HepG2 (cell line): ENCODE data around the gene PRRC2A. TPM values are rescaled to one million over a fixed set of nuclear protein-coding genes. Genes with fewer than 3 reads are reported as not detected.

Experiments
- ATAC-seq: fragments of 200-7000 bp; cut with Tn5 transposase; 3 replicates; pipeline ENCODE4 v1.9.1; 2020; ENCODE audit warnings: mild to moderate bottlenecking, moderate library complexity
- BruUV-seq: library from RNA; stranded (reverse); fragments of 400-500 nt; replicated peaks from 2 replicates; lab custom pipeline; 2021; lab: Mats Ljungman, UMichigan
- CTCF ChIA-PET: fragments of 300-600 bp; formaldehyde crosslinking; extraction: SDS; loops from one replicate; lab custom pipeline; 2021; ENCODE audit warnings: low total read pairs, inconsistent platforms, low intra/inter-chr PET ratio; lab: Yijun Ruan, JAX
- POLR2A ChIA-PET: fragments of 350-600 bp; sonication (Branson Sonifier 250); formaldehyde crosslinking; loops from one replicate; lab custom pipeline; 2020; ENCODE audit warnings: antibody characterized with exemption, inconsistent platforms; lab: Yijun Ruan, JAX
- DNase-seq: peaks from one replicate; pipeline ENCODE4 v3.0.0-alpha.2; 2015; ENCODE audit warnings: low spot score
- FAIRE-seq: peaks from 3 replicates; lab custom pipeline; 2011; peaks lifted over from hg19 to GRCh38; lab: Jason Lieb, UNC
- H2AFZ ChIP-seq: one replicate; pipeline ENCODE4 v1.6.1; 2011; ENCODE audit warnings: low read length, inconsistent platforms
- H3K27ac ChIP-seq: fragments of 300-600 bp; 3 replicates; pipeline ENCODE4 v1.8.0; 2011; ENCODE audit warnings: mixed run types, mild to moderate bottlenecking, mixed read lengths, low read length, inconsistent platforms; ENCODE audit not compliant: insufficient read depth; ENCODE audit errors: extremely low read length
- H3K27me3 ChIP-seq, 2 experiments: fragments of 200-600 bp in 1 of 2; 2 replicates in 1 of 2; 3 replicates in 1 of 2; pipeline versions ENCODE4 v1.6.0 to v1.8.0; 2011; ENCODE audit warnings: low read length in 2 of 2, mild to moderate bottlenecking in 2 of 2, moderate library complexity in 2 of 2, inconsistent platforms in 1 of 2; ENCODE audit not compliant: insufficient read depth in 2 of 2, control insufficient read depth in 1 of 2
- H3K36me3 ChIP-seq, 2 experiments: fragments of 200-600 bp in 1 of 2; replicated peaks in 1 of 2; 2 replicates in 1 of 2; 3 replicates in 1 of 2; pipeline versions ENCODE4 v1.5.1 to v1.8.0; 2011; ENCODE audit warnings: low read length in 2 of 2, inconsistent platforms in 1 of 2; ENCODE audit not compliant: insufficient read depth in 2 of 2, control insufficient read depth in 1 of 2
- H3K4me1 ChIP-seq: 2 replicates; pipeline ENCODE4 v1.5.1; 2012; ENCODE audit warnings: low read length, inconsistent platforms; ENCODE audit not compliant: insufficient read depth
- H3K4me2 ChIP-seq: 2 replicates; pipeline ENCODE4 v1.6.0; 2011; ENCODE audit warnings: low read depth, low read length, inconsistent platforms
- H3K4me3 ChIP-seq, 3 experiments: fragments of 200-600 bp in 1 of 3; sonication (generic), shearing (Covaris generic) in 1 of 3; replicated peaks in 1 of 3; 2 replicates each; pipeline ENCODE4 v1.5.1; 2011 to 2016; ENCODE audit warnings: low read length in 3 of 3, inconsistent platforms in 2 of 3, low read depth in 2 of 3, mild to moderate bottlenecking in 2 of 3, control low read depth in 1 of 3, mixed read lengths in 1 of 3; ENCODE audit not compliant: insufficient read depth in 1 of 3
- H3K79me2 ChIP-seq: one replicate; pipeline ENCODE4 v1.6.1; 2011; ENCODE audit warnings: low read length, inconsistent platforms; ENCODE audit not compliant: insufficient read depth
- H3K9ac ChIP-seq: 2 replicates; pipeline ENCODE4 v1.6.0; 2011; ENCODE audit warnings: mild to moderate bottlenecking, low read depth, low read length, inconsistent platforms; ENCODE audit not compliant: insufficient read depth
- H3K9me3 ChIP-seq: 2 replicates; pipeline ENCODE4 v1.5.1; 2012; ENCODE audit warnings: mild to moderate bottlenecking, low read length
- H4K20me1 ChIP-seq: 2 replicates; pipeline ENCODE4 v1.6.0; 2011; ENCODE audit warnings: inconsistent platforms, mild to moderate bottlenecking, low read length, moderate library complexity; ENCODE audit not compliant: insufficient read depth
- AGO2 ChIP-seq: fragments of 200-400 bp; formaldehyde crosslinking; optimal IDR thresholded peaks from 2 replicates; pipeline ENCODE3; 2017; ENCODE audit warnings: mild to moderate bottlenecking, low read depth, low read length, moderate library complexity
- GABPB1 ChIP-seq: IDR thresholded peaks from 2 replicates; pipeline ENCODE4 v1.6.1; 2016; ENCODE audit warnings: mild to moderate bottlenecking, missing genetic modification reagents, moderate library complexity, missing compliant biosample characterization
- HHEX ChIP-seq: IDR thresholded peaks from 2 replicates; pipeline ENCODE4 v1.6.1; 2016; ENCODE audit warnings: control low read depth
- HIC2 ChIP-seq: sonication (generic); formaldehyde crosslinking; IDR thresholded peaks from 2 replicates; pipeline ENCODE4 v1.9.0; 2022; ENCODE audit warnings: low read depth, missing genetic modification reagents
- KDM3A ChIP-seq: IDR thresholded peaks from 2 replicates; pipeline ENCODE4 v1.6.1; 2018; ENCODE audit warnings: low read depth, missing compliant biosample characterization
- NFIC ChIP-seq: IDR thresholded peaks from 2 replicates; pipeline ENCODE4 v1.6.1; 2012; ENCODE audit warnings: mild to moderate bottlenecking, low read length, inconsistent platforms
- PCBP1 ChIP-seq: fragments of 200-400 bp; formaldehyde crosslinking; IDR thresholded peaks from 2 replicates; pipeline ENCODE4 v1.6.1; 2017; ENCODE audit warnings: mild to moderate bottlenecking, low read depth, low read length, borderline replicate concordance
- REL ChIP-seq: sonication (generic); formaldehyde crosslinking; conservative IDR thresholded peaks from 2 replicates; pipeline ENCODE4 v1.8.0; 2022; ENCODE audit warnings: mild to moderate bottlenecking, missing genetic modification reagents, moderate library complexity
- RFXAP ChIP-seq: sonication (generic); formaldehyde crosslinking; IDR thresholded peaks from 2 replicates; pipeline ENCODE4 v1.4.0; 2020; ENCODE audit warnings: missing genetic modification reagents, borderline replicate concordance
- SP5 ChIP-seq: IDR thresholded peaks from 2 replicates; pipeline ENCODE4 v1.6.1; 2016; ENCODE audit warnings: low read depth, borderline replicate concordance
- SRF ChIP-seq: IDR thresholded peaks from 2 replicates; pipeline ENCODE4 v1.6.1; 2011; ENCODE audit warnings: mild to moderate bottlenecking, low read depth, low read length, moderate library complexity
- ZBTB38 ChIP-seq: sonication (generic); formaldehyde crosslinking; IDR thresholded peaks from 2 replicates; pipeline ENCODE4 v1.5.1; 2020; ENCODE audit warnings: mild to moderate bottlenecking, missing genetic modification reagents
- ZFP82 ChIP-seq: sonication (generic); formaldehyde crosslinking; IDR thresholded peaks from 2 replicates; pipeline ENCODE4 v1.5.1; 2020; ENCODE audit warnings: mild to moderate bottlenecking, missing genetic modification reagents, borderline replicate concordance
- ZNF235 ChIP-seq: sonication (generic); formaldehyde crosslinking; IDR thresholded peaks from 2 replicates; pipeline ENCODE4 v1.8.1; 2023; ENCODE audit warnings: mild to moderate bottlenecking, missing genetic modification reagents, borderline replicate concordance
- ZNF30 ChIP-seq: sonication (generic); formaldehyde crosslinking; IDR thresholded peaks from 2 replicates; pipeline ENCODE4 v1.5.0; 2020; ENCODE audit warnings: mild to moderate bottlenecking, missing genetic modification reagents
- ZNF44 ChIP-seq: sonication (generic); formaldehyde crosslinking; IDR thresholded peaks from 2 replicates; pipeline ENCODE4 v1.5.1; 2020; ENCODE audit warnings: mild to moderate bottlenecking, missing genetic modification reagents
- ZNF781 ChIP-seq: sonication (generic); formaldehyde crosslinking; IDR thresholded peaks from 2 replicates; pipeline ENCODE4 v1.5.1; 2020; ENCODE audit warnings: borderline replicate concordance, mild to moderate bottlenecking, missing genetic modification reagents; ENCODE audit errors: not compliant biosample characterization
- ZNF782 ChIP-seq: sonication (generic); formaldehyde crosslinking; IDR thresholded peaks from 2 replicates; pipeline ENCODE4 v1.4.0; 2020; ENCODE audit warnings: missing genetic modification reagents, mild to moderate bottlenecking, borderline replicate concordance
- ZSCAN12 ChIP-seq: sonication (generic); formaldehyde crosslinking; IDR thresholded peaks from 2 replicates; pipeline ENCODE4 v1.9.0; 2021; ENCODE audit warnings: mild to moderate bottlenecking, missing genetic modification reagents
- ZSCAN29 ChIP-seq: sonication (generic); formaldehyde crosslinking; conservative IDR thresholded peaks from 2 replicates; pipeline ENCODE4 v1.4.0; 2020; ENCODE audit warnings: mild to moderate bottlenecking, missing genetic modification reagents
- WGBS: methylation state at CpG from one replicate; pipeline ENCODE4 v1.1.6; 2017; ENCODE audit warnings: low lambda C conversion rate; 5-methylcytosine and 5-hydroxymethylcytosine counted together
- in situ Hi-C: cut with HindIII; loops from 2 replicates; pipeline ENCODE4 v1.10.0; 2017; ENCODE audit warnings: low pct_unique_long_range_greater_than_20kb; ENCODE audit not compliant: extremely low pct_ligation_motif_present
- intact Hi-C: fragments of 100-400 bp; cut with micrococcal nuclease; formaldehyde crosslinking; loops from one replicate; pipeline ENCODE4 v1.10.0; 2022; ENCODE audit not compliant: unreplicated experiment
- polyA plus RNA-seq, 8 experiments: library from polyadenylated mRNA; depleted of rRNA in 3 of 8; stranded (reverse) in 7 of 8; unstranded in 1 of 8; fragments of >200 nt; fragmentation: Illumina TruSeq in 4 of 8; extraction: Trizol in 4 of 8; gene quantifications; 2 replicates each; pipeline versions ENCODE4 v1.2.1 to v1.2.3, GENCODE V29; 2011 to 2016; ENCODE audit warnings: low read depth in 4 of 8, missing spikeins in 1 of 8, mixed read lengths in 1 of 8; ENCODE audit not compliant: insufficient read depth in 1 of 8
- total RNA-seq, 5 experiments: library from RNA; depleted of rRNA; stranded (reverse); fragments of >200 nt; fragmentation: Illumina TruSeq; extraction: Trizol; gene quantifications; 2 replicates each; pipeline ENCODE4 v1.2.3, GENCODE V29; 2016; ENCODE audit warnings: low read depth in 1 of 5
- TF ChIP-seq, protein P1 (sequence below): sonication (generic); formaldehyde crosslinking; IDR thresholded peaks from 2 replicates; pipeline ENCODE4 v1.4.0; 2020; ENCODE audit warnings: mild to moderate bottlenecking, missing genetic modification reagents
- TF ChIP-seq, protein P2 (sequence below): sonication (generic); formaldehyde crosslinking; IDR thresholded peaks from 2 replicates; pipeline ENCODE4 v1.9.0; 2022; ENCODE audit warnings: missing genetic modification reagents, mild to moderate bottlenecking, borderline replicate concordance

Gene PRRC2A
- total and polyA plus RNA-seq, 2 of the 13 experiments (the other 11 are each of a cell fraction or from before 2014, with no cell fraction given) = 38.9 to 47.4 TPM

DNA sequence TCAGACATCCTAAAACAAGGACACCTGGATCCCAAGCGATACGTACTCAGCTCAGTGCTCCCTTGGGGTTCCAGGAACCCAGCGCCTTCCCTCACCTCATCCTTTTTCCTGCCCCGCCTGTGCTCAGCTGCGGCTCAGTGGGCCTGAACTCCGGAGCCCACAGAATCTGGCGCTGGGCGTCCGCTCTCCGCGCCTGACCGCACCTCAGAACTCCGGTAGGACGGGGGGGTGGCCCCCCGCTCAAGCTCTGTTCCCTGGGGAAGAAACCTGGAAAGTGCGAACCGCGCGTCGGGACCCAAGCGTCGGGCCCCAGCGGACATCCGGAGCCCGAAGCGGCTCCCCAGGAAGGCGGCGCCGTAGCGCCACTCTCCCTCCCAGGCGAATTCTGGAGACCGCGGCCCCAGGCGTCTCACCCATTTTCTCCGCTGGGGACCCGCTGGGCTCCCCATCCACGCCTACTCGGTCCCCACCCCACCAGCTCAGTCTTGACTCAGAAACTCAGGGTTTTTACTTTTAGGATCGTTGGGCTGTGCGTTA lies 60.7 kb downstream of the PRRC2A start:
- DNase-seq = no peak
- Histone ChIP-seq H4K20me1 (no peaks in the 10 kb centered on the region), H3K4me3 (no peak overlapping the region), H3K27ac (no peak overlapping the region), H3K36me3 (peaks cover under 1% of the 10 kb centered on the region in 2 experiments; a peak in 2 of 5 replicates), H2AFZ (no peak overlapping the region), H3K4me1 (peaks cover 26% of the 10 kb centered on the region), H3K9ac (no peak overlapping the region), H3K79me2 (no peaks in the 10 kb centered on the region), H3K9me3 (no peaks in the 10 kb centered on the region), H3K4me2 (peak overlapping the region; percentile 63; the same call in 1 of the 2 replicates), H3K27me3 (no peaks in the 10 kb centered on the region)
- no TSS peak for BruUV-seq
- ChIA-PET POLR2A (interaction anchor here (0.6 to 1.9 kb wide), 4 partner anchors 10 to 168 kb away, joined by 4 to 5 read pairs (median 4); partner anchors contain the start of genes ABHD16A and HSPA1B), CTCF (interaction anchor here (0.7 to 3.9 kb wide), 8 partner anchors 9 to 436 kb away, joined by 3 to 30 read pairs (median 3); partner anchors contain the start of gene DDAH2)
- 96% methylated on average over 40 of the region's 40 CpGs for WGBS
- intact Hi-C loops = loop anchor here (2.0 to 5.0 kb wide), 3 partner anchors 22 to 142 kb away; partner anchors contain the start of genes ABHD16A and LY6G6D
- in situ Hi-C loops = loop anchor here (5.0 kb wide), 1 partner anchor 86 kb away; no protein-coding TSS in a partner anchor
- no peak for FAIRE-seq
- peak; percentile 4 for ATAC-seq
- TF ChIP-seq ZSCAN12 (CRISPR knock-in tag) (no peak), NFIC (no peak), ZNF782 (peak; percentile 16; the same call in 1 of the 2 replicates), SP5 (CRISPR knock-in tag) (no peak), ZNF30 (CRISPR knock-in tag) (no peak), ZBTB38 (CRISPR knock-in tag) (peak; percentile 14; the same call in 1 of the 2 replicates), SRF (no peak), GABPB1 (peak; percentile 13; the same call in 1 of the 2 replicates), ZNF44 (no peak), AGO2 (peak; percentile 40), RFXAP (CRISPR knock-in tag) (no peak), ZSCAN29 (CRISPR knock-in tag) (no peak), HIC2 (CRISPR knock-in tag) (no peak), REL (no peak), KDM3A (CRISPR knock-in tag) (0 out of 2 replicates have a peak, but pooled peaks have one; percentile 3), HHEX (no peak), ZFP82 (CRISPR knock-in tag) (no peak), PCBP1 (0 out of 2 replicates have a peak, but pooled peaks have one; percentile 31), ZNF235 (no peak), ZNF781 (no peak)
- TF ChIP-seq, protein P1, sequence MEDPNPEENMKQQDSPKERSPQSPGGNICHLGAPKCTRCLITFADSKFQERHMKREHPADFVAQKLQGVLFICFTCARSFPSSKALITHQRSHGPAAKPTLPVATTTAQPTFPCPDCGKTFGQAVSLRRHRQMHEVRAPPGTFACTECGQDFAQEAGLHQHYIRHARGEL = 0 out of 2 replicates have a peak, but pooled peaks have one; percentile 6
- TF ChIP-seq, protein P2, sequence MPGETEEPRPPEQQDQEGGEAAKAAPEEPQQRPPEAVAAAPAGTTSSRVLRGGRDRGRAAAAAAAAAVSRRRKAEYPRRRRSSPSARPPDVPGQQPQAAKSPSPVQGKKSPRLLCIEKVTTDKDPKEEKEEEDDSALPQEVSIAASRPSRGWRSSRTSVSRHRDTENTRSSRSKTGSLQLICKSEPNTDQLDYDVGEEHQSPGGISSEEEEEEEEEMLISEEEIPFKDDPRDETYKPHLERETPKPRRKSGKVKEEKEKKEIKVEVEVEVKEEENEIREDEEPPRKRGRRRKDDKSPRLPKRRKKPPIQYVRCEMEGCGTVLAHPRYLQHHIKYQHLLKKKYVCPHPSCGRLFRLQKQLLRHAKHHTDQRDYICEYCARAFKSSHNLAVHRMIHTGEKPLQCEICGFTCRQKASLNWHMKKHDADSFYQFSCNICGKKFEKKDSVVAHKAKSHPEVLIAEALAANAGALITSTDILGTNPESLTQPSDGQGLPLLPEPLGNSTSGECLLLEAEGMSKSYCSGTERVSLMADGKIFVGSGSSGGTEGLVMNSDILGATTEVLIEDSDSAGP (CRISPR knock-in tag) = 0 out of 2 replicates have a peak, but pooled peaks have one; percentile 7
